HG03280 (cell line): ENCODE data around the gene HSPA12A.

Source experiments
- ATAC-seq: cut with Tn5 transposase; IDR thresholded peaks from one replicate; pipeline ENCODE4 v1.9.1; 2021; ENCODE audit warnings: mild to moderate bottlenecking, moderate library complexity; ENCODE audit not compliant: unreplicated experiment

HSPA12A gene

GRCh38 chr10:116694243-116694926 is 48.0 kb downstream of the HSPA12A start:
- no peak for ATAC-seq

GRCh38 chr10:116692225-116692624 is 50.1 kb downstream of the HSPA12A start:
- no peak for ATAC-seq

GRCh38 chr10:116691635-116692034 is 50.7 kb downstream of the HSPA12A start:
- no peak for ATAC-seq

GRCh38 chr10:116690356-116691322 is 51.7 kb downstream of the HSPA12A start:
- no peak for ATAC-seq

- no peak for ATAC-seq
Observed at GRCh38 chr10:116689744-116690143, 52.6 kb downstream of the HSPA12A start.

- ATAC-seq, result no peak
Observed at GRCh38 chr10:116688741-116689495, 53.4 kb downstream of the HSPA12A start.

- ATAC-seq, result no peak
Observed at GRCh38 chr10:116688241-116688711, 54.1 kb downstream of the HSPA12A start.

GRCh38 chr10:116687633-116688032 is 54.7 kb downstream of the HSPA12A start:
- ATAC-seq, result no peak

- no peak for ATAC-seq
Observed at GRCh38 chr10:116686632-116687031, 55.7 kb downstream of the HSPA12A start.

GRCh38 chr10:116685807-116686206 is 56.6 kb downstream of the HSPA12A start:
- ATAC-seq, result no peak

- ATAC-seq, result no peak
Observed at GRCh38 chr10:116684781-116685180, 57.6 kb downstream of the HSPA12A start.

GRCh38 chr10:116683821-116684220 is 58.5 kb downstream of the HSPA12A start:
- ATAC-seq, result no peak

GRCh38 chr10:116683166-116683565 is 59.2 kb downstream of the HSPA12A start:
- ATAC-seq, result no peak

- no peak for ATAC-seq
Observed at GRCh38 chr10:116679351-116679750, 63.0 kb downstream of the HSPA12A start.

GRCh38 chr10:116676633-116677032 is 65.7 kb downstream of the HSPA12A start:
- ATAC-seq, result no peak

GRCh38 chr10:116676118-116676517 is 66.2 kb downstream of the HSPA12A start:
- no peak for ATAC-seq

- no peak for ATAC-seq
Observed at GRCh38 chr10:116674901-116675423, 67.4 kb downstream of the HSPA12A start.

- no peak for ATAC-seq
Observed at GRCh38 chr10:116673866-116674265, 68.5 kb downstream of the HSPA12A start.

- ATAC-seq, result no peak
Observed at GRCh38 chr10:116672891-116673290, 69.5 kb downstream of the HSPA12A start.

GRCh38 chr10:116671274-116671926 is 71.0 kb downstream of the HSPA12A start:
- ATAC-seq, result no peak
